ENCODE data around the gene RALGAPA1.

DNA sequence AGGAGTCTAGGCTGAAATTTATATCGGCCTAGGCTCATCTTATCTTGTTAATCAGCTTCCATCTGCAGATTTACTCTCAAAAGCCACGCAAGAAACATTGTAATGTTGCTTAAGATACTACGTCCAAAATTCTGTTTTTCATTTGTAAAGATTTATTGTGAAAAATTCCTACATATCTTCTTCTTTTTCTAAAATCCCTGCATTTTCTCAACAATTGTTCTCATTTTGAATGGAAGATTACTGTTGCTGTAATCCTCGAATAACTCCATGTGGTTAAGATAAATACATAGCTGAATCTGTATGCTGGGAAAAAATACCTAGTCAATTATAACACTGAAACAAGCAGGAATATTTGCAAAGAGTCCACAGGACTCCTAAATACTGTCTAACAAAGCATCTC, 259.5 kb downstream of the RALGAPA1 start:
- TF ChIP-seq, protein P1, sequence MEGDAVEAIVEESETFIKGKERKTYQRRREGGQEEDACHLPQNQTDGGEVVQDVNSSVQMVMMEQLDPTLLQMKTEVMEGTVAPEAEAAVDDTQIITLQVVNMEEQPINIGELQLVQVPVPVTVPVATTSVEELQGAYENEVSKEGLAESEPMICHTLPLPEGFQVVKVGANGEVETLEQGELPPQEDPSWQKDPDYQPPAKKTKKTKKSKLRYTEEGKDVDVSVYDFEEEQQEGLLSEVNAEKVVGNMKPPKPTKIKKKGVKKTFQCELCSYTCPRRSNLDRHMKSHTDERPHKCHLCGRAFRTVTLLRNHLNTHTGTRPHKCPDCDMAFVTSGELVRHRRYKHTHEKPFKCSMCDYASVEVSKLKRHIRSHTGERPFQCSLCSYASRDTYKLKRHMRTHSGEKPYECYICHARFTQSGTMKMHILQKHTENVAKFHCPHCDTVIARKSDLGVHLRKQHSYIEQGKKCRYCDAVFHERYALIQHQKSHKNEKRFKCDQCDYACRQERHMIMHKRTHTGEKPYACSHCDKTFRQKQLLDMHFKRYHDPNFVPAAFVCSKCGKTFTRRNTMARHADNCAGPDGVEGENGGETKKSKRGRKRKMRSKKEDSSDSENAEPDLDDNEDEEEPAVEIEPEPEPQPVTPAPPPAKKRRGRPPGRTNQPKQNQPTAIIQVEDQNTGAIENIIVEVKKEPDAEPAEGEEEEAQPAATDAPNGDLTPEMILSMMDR (conservative IDR thresholded peaks at IDR 0.05 in 1 of 2, IDR thresholded peaks at IDR 0.05 in 1 of 2; ENCODE audit: low read depth in 1 of 2, low read length in 2 of 2) = no peak
- TF ChIP-seq EZH2 (IDR thresholded peaks at IDR 0.05; ENCODE audit: low read length, missing control alignments) = no peak

All from fibroblast of lung (primary cell).